HAP-1 (cell line): ENCODE data around the gene HBZ.
"Not testable (repeated sequence)": the region's sequence is repeated elsewhere in the genome, so short reads cannot be mapped to it uniquely, and the experiment has no call there.

Experiments used
- DNase-seq, 2 experiments: peaks; one replicate each; pipeline ENCODE4 v3.0.0-alpha.2; 2016 to 2020; ENCODE audit warnings: low spot score in 2 of 2
- H3K27me3 ChIP-seq: fragments of 250-450 bp; sonication (Bioruptor Pico); 2 replicates; pipeline ENCODE4 v1.5.1; 2020; ENCODE audit warnings: low read depth, mild to moderate bottlenecking, moderate library complexity
- H3K36me3 ChIP-seq: fragments of 250-450 bp; sonication (Bioruptor Pico); replicated peaks from 2 replicates; pipeline ENCODE4 v1.5.1; 2020; ENCODE audit warnings: mild to moderate bottlenecking
- H3K4me1 ChIP-seq: fragments of 250-450 bp; sonication (Bioruptor Pico); 2 replicates; pipeline ENCODE4 v1.5.1; 2020; ENCODE audit warnings: mild to moderate bottlenecking
- H3K4me3 ChIP-seq: fragments of 250-450 bp; sonication (Bioruptor Pico); 2 replicates; pipeline ENCODE4 v1.5.1; 2020; ENCODE audit warnings: mild to moderate bottlenecking, moderate library complexity
- H3K9me3 ChIP-seq: fragments of 250-450 bp; sonication (Bioruptor Pico); 2 replicates; pipeline ENCODE4 v1.5.1; 2020; ENCODE audit warnings: mild to moderate bottlenecking, moderate library complexity
- in situ Hi-C: fragments of 300-500 bp; cut with MboI; formaldehyde crosslinking; loops from 3 replicates; pipeline ENCODE4 v1.14.3; 2020; ENCODE audit warnings: low sequenced_read_pairs, inconsistent platforms, mixed read lengths

Gene HBZ

GRCh38 chr16:164134-164823 lies 11.8 kb downstream of the HBZ start:
- H3K4me1 ChIP-seq, H3K9me3 ChIP-seq, H3K36me3 ChIP-seq, DNase-seq, H3K27me3 ChIP-seq, in situ Hi-C loops, H3K4me3 ChIP-seq: not testable (repeated sequence)

GRCh38 chr16:164827-165538 lies 12.5 kb downstream of the HBZ start:
- H3K4me3 ChIP-seq, result peak overlapping the region; percentile 34
- no peaks in the 10 kb centered on the region for H3K4me1 ChIP-seq
- H3K9me3 ChIP-seq, result no peaks in the 10 kb centered on the region
- in situ Hi-C loops, result no loop called here
- DNase-seq, result peak in 1 of 2 experiments; percentile 44
- H3K27me3 ChIP-seq, result no peaks in the 10 kb centered on the region
- H3K36me3 ChIP-seq, result no peaks in the 10 kb centered on the region

- Histone ChIP-seq H3K27me3 (peaks cover 3% of the 10 kb centered on the region; the same call in 1 of the 2 replicates), H3K9me3 (no peaks in the 10 kb centered on the region), H3K36me3 (no peaks in the 10 kb centered on the region), H3K4me3 (peak within 1 kb of the TSS; percentile 34), H3K4me1 (no peaks in the 10 kb centered on the region)
- in situ Hi-C loops, result no loop called here
- no peak for DNase-seq
These were observed 13.3 kb downstream of the HBZ start, which contains the start of gene HBM for GRCh38 chr16:165539-166374. HBM (plus strand) TSS chr16:165978; CDS start chr16:165998, 20 bp downstream.

GRCh38 chr16:166375-167121 lies 14.1 kb downstream of the HBZ start:
- no peak for DNase-seq
- no peak overlapping the region for H3K4me3 ChIP-seq
- H3K4me1 ChIP-seq, result no peaks in the 10 kb centered on the region
- H3K27me3 ChIP-seq, result peaks cover 11% of the 10 kb centered on the region; the same call in 1 of the 2 replicates
- in situ Hi-C loops, result no loop called here
- H3K9me3 ChIP-seq, result no peaks in the 10 kb centered on the region
- H3K36me3 ChIP-seq, result no peaks in the 10 kb centered on the region

GRCh38 chr16:167122-167690 lies 14.8 kb downstream of the HBZ start:
- Histone ChIP-seq H3K4me3 (no peak overlapping the region), H3K36me3 (no peaks in the 10 kb centered on the region), H3K9me3 (no peaks in the 10 kb centered on the region), H3K4me1 (no peaks in the 10 kb centered on the region), H3K27me3 (peaks cover 12% of the 10 kb centered on the region; the same call in 1 of the 2 replicates)
- DNase-seq, result no peak
- in situ Hi-C loops, result no loop called here

GRCh38 chr16:168424-168823 lies 16.0 kb downstream of the HBZ start:
- in situ Hi-C loops, result no loop called here
- no peaks in the 10 kb centered on the region for H3K4me1 ChIP-seq

GRCh38 chr16:169014-169413 lies 16.6 kb downstream of the HBZ start:
- H3K36me3 ChIP-seq, result no peaks in the 10 kb centered on the region
- in situ Hi-C loops, result no loop called here
- no peaks in the 10 kb centered on the region for H3K9me3 ChIP-seq
- H3K4me3 ChIP-seq, result no peak overlapping the region
- H3K27me3 ChIP-seq, result peaks cover 14% of the 10 kb centered on the region
- no peaks in the 10 kb centered on the region for H3K4me1 ChIP-seq
- DNase-seq, result no peak

More at GRCh38 chr16:168424-168823, 16.0 kb downstream of the HBZ start:
- Histone ChIP-seq H3K9me3 (no peaks in the 10 kb centered on the region), H3K27me3 (peaks cover 14% of the 10 kb centered on the region), H3K4me3 (no peak overlapping the region), H3K36me3 (no peaks in the 10 kb centered on the region)
- DNase-seq, result no peak

- DNase-seq, result peak in 1 of 2 experiments; percentile 52
- peaks cover 15% of the 10 kb centered on the region for H3K27me3 ChIP-seq
- H3K9me3 ChIP-seq, H3K4me1 ChIP-seq, H3K4me3 ChIP-seq, in situ Hi-C loops, H3K36me3 ChIP-seq: not testable (repeated sequence)
These were observed 17.7 kb downstream of the HBZ start for GRCh38 chr16:170088-170507.

GRCh38 chr16:170788-171187 lies 18.3 kb downstream of the HBZ start:
- in situ Hi-C loops, result no loop called here
- Histone ChIP-seq H3K27me3 (peaks cover 21% of the 10 kb centered on the region), H3K4me1 (no peaks in the 10 kb centered on the region), H3K9me3 (no peaks in the 10 kb centered on the region), H3K4me3 (no peak overlapping the region), H3K36me3 (no peaks in the 10 kb centered on the region)
- no peak for DNase-seq

GRCh38 chr16:172374-172941 lies 20.0 kb downstream of the HBZ start, which contains the start of gene HBA2:
HBA2 (plus strand) TSS chr16:172876; CDS start chr16:172913, 37 bp downstream.
- H3K4me3 ChIP-seq, DNase-seq, in situ Hi-C loops, H3K36me3 ChIP-seq, H3K9me3 ChIP-seq, H3K4me1 ChIP-seq: not testable (repeated sequence)
- H3K27me3 ChIP-seq, result peaks cover 21% of the 10 kb centered on the region

GRCh38 chr16:173211-173854 lies 20.9 kb downstream of the HBZ start:
- DNase-seq, H3K4me1 ChIP-seq, in situ Hi-C loops, H3K4me3 ChIP-seq, H3K9me3 ChIP-seq, H3K36me3 ChIP-seq: not testable (repeated sequence)
- H3K27me3 ChIP-seq, result peaks cover 21% of the 10 kb centered on the region
